Central memory CD8-positive, alpha-beta T cell (primary cell): ENCODE results near the gene CYP4F11.
"Not testable (repeated sequence)": the region's sequence is repeated elsewhere in the genome, so short reads cannot be mapped to it uniquely, and the experiment has no call there.

Experiments used
- ATAC-seq: fragments of 150-1000 bp; cut with Tn5 transposase; replicated peaks from 2 replicates; pipeline ENCODE4 v1.10.0; 2022; ENCODE audit warnings: mild to moderate bottlenecking, moderate FRiP score, moderate number of reproducible peaks; ENCODE audit not compliant: poor library complexity, severe bottlenecking; ENCODE audit errors: extremely low read depth
- DNase-seq, 2 donors: peaks; one replicate each; pipeline ENCODE4 v3.0.0; 2021; ENCODE audit warnings: low spot score in 2 of 2
- H3K27ac Mint-ChIP-seq: one replicate; pipeline ENCODE4 v1.8.0; 2022; ENCODE audit warnings: low read depth, mild to moderate bottlenecking, moderate library complexity, mixed read lengths
- H3K27me3 Mint-ChIP-seq: one replicate; pipeline ENCODE4 v1.8.0; 2022; ENCODE audit warnings: mixed read lengths
- H3K36me3 Mint-ChIP-seq: one replicate; pipeline ENCODE4 v1.8.0; 2022; ENCODE audit warnings: mild to moderate bottlenecking, moderate library complexity, mixed read lengths; ENCODE audit not compliant: insufficient read depth
- H3K4me1 Mint-ChIP-seq: one replicate; pipeline ENCODE4 v1.8.0; 2022; ENCODE audit warnings: mixed read lengths
- H3K4me3 Mint-ChIP-seq: one replicate; pipeline ENCODE4 v1.8.0; 2022; ENCODE audit warnings: mild to moderate bottlenecking, moderate library complexity, mixed read lengths
- H3K9me3 Mint-ChIP-seq: one replicate; pipeline ENCODE4 v1.8.0; 2022; ENCODE audit warnings: mixed read lengths

The CYP4F11 gene

GRCh38 chr19:15893477-15893876 lies 40.9 kb downstream of the CYP4F11 start:
- Mint-ChIP-seq H3K27me3 (peaks cover 11% of the 10 kb centered on the region), H3K9me3 (no peaks in the 10 kb centered on the region), H3K4me1 (no peaks in the 10 kb centered on the region), H3K4me3 (no peak overlapping the region), H3K36me3 (no peaks in the 10 kb centered on the region), H3K27ac (no peak overlapping the region)
- ATAC-seq (no peak), DNase-seq (no peak)

GRCh38 chr19:15892012-15892411 lies 42.3 kb downstream of the CYP4F11 start:
- no peak for ATAC-seq
- Mint-ChIP-seq H3K9me3 (no peaks in the 10 kb centered on the region), H3K27me3 (peaks cover 8% of the 10 kb centered on the region), H3K36me3 (no peaks in the 10 kb centered on the region), H3K4me3 (no peak overlapping the region), H3K4me1 (no peaks in the 10 kb centered on the region), H3K27ac (no peak overlapping the region)
- DNase-seq: no peak

GRCh38 chr19:15891434-15891833 lies 42.9 kb downstream of the CYP4F11 start:
- no peak overlapping the region for H3K27ac Mint-ChIP-seq
- H3K4me3 Mint-ChIP-seq: no peak overlapping the region
- H3K27me3 Mint-ChIP-seq: peaks cover 2% of the 10 kb centered on the region
- no peaks in the 10 kb centered on the region for H3K9me3 Mint-ChIP-seq
- H3K4me1 Mint-ChIP-seq: no peaks in the 10 kb centered on the region
- H3K36me3 Mint-ChIP-seq: no peaks in the 10 kb centered on the region
- no peak for ATAC-seq
- DNase-seq: no peak

GRCh38 chr19:15889339-15889738 lies 45.0 kb downstream of the CYP4F11 start:
- H3K9me3 Mint-ChIP-seq, ATAC-seq, DNase-seq, H3K36me3 Mint-ChIP-seq, H3K4me1 Mint-ChIP-seq, H3K27me3 Mint-ChIP-seq, H3K4me3 Mint-ChIP-seq, H3K27ac Mint-ChIP-seq: not testable (repeated sequence)

GRCh38 chr19:15885919-15886318 lies 48.4 kb downstream of the CYP4F11 start:
- H3K36me3 Mint-ChIP-seq: no peaks in the 10 kb centered on the region
- no peak for DNase-seq
- no peak overlapping the region for H3K27ac Mint-ChIP-seq
- no peaks in the 10 kb centered on the region for H3K9me3 Mint-ChIP-seq
- H3K27me3 Mint-ChIP-seq: peaks cover 12% of the 10 kb centered on the region
- H3K4me3 Mint-ChIP-seq: no peak overlapping the region
- no peaks in the 10 kb centered on the region for H3K4me1 Mint-ChIP-seq
- ATAC-seq: no peak

- no peak overlapping the region for H3K4me3 Mint-ChIP-seq
- no peaks in the 10 kb centered on the region for H3K4me1 Mint-ChIP-seq
- H3K27me3 Mint-ChIP-seq: peaks cover 20% of the 10 kb centered on the region
- no peaks in the 10 kb centered on the region for H3K9me3 Mint-ChIP-seq
- DNase-seq (no peak), ATAC-seq (no peak)
- H3K27ac Mint-ChIP-seq: no peak overlapping the region
- no peaks in the 10 kb centered on the region for H3K36me3 Mint-ChIP-seq
Measured at GRCh38 chr19:15885167-15885566, 49.2 kb downstream of the CYP4F11 start.

- not testable (repeated sequence) for H3K4me1 Mint-ChIP-seq, H3K27ac Mint-ChIP-seq, H3K9me3 Mint-ChIP-seq, ATAC-seq, DNase-seq, H3K36me3 Mint-ChIP-seq, H3K4me3 Mint-ChIP-seq
- H3K27me3 Mint-ChIP-seq: peaks cover 33% of the 10 kb centered on the region
Measured at GRCh38 chr19:15883329-15883728, 51.0 kb downstream of the CYP4F11 start.

- ATAC-seq (no peak), DNase-seq (no peak)
- Mint-ChIP-seq H3K9me3 (no peaks in the 10 kb centered on the region), H3K27ac (no peak overlapping the region), H3K4me3 (no peak overlapping the region), H3K36me3 (no peaks in the 10 kb centered on the region), H3K27me3 (peaks cover 61% of the 10 kb centered on the region), H3K4me1 (no peaks in the 10 kb centered on the region)
Measured at GRCh38 chr19:15874821-15875474, 59.4 kb downstream of the CYP4F11 start.

GRCh38 chr19:15873771-15874170 lies 60.6 kb downstream of the CYP4F11 start:
- H3K27me3 Mint-ChIP-seq: peaks cover 60% of the 10 kb centered on the region
- not testable (repeated sequence) for H3K27ac Mint-ChIP-seq, DNase-seq, ATAC-seq, H3K4me3 Mint-ChIP-seq, H3K36me3 Mint-ChIP-seq, H3K4me1 Mint-ChIP-seq, H3K9me3 Mint-ChIP-seq

- no peaks in the 10 kb centered on the region for H3K36me3 Mint-ChIP-seq
- peaks cover 42% of the 10 kb centered on the region for H3K27me3 Mint-ChIP-seq
- H3K27ac Mint-ChIP-seq: no peak overlapping the region
- H3K9me3 Mint-ChIP-seq: no peaks in the 10 kb centered on the region
- H3K4me1 Mint-ChIP-seq: peaks cover 8% of the 10 kb centered on the region
- ATAC-seq (no peak), DNase-seq (no peak)
- no peak overlapping the region for H3K4me3 Mint-ChIP-seq
Measured at GRCh38 chr19:15871570-15871969, 62.8 kb downstream of the CYP4F11 start.

GRCh38 chr19:15869873-15870272 lies 64.5 kb downstream of the CYP4F11 start:
- DNase-seq (no peak), ATAC-seq (no peak)
- H3K27ac Mint-ChIP-seq: no peak overlapping the region
- peaks cover 25% of the 10 kb centered on the region for H3K27me3 Mint-ChIP-seq
- H3K9me3 Mint-ChIP-seq: no peaks in the 10 kb centered on the region
- H3K36me3 Mint-ChIP-seq: no peaks in the 10 kb centered on the region
- H3K4me1 Mint-ChIP-seq: peaks cover 8% of the 10 kb centered on the region
- no peak overlapping the region for H3K4me3 Mint-ChIP-seq

GRCh38 chr19:15869109-15869555 lies 65.2 kb downstream of the CYP4F11 start:
- DNase-seq (peak in 1 of 2 donors; percentile 29), ATAC-seq (no peak)
- H3K4me1 Mint-ChIP-seq: peaks cover 8% of the 10 kb centered on the region
- H3K27ac Mint-ChIP-seq: no peak overlapping the region
- H3K27me3 Mint-ChIP-seq: peaks cover 17% of the 10 kb centered on the region
- H3K4me3 Mint-ChIP-seq: no peak overlapping the region
- no peaks in the 10 kb centered on the region for H3K36me3 Mint-ChIP-seq
- no peaks in the 10 kb centered on the region for H3K9me3 Mint-ChIP-seq

GRCh38 chr19:15866636-15867035 lies 67.7 kb downstream of the CYP4F11 start:
- Mint-ChIP-seq H3K4me1 (peaks cover 8% of the 10 kb centered on the region), H3K9me3 (no peaks in the 10 kb centered on the region), H3K27me3 (peaks cover 9% of the 10 kb centered on the region), H3K4me3 (no peak overlapping the region), H3K27ac (no peak overlapping the region), H3K36me3 (peaks cover 1% of the 10 kb centered on the region)
- no peak for DNase-seq
- no peak for ATAC-seq
